ENCODE measurements around the gene EED. TPM values are rescaled to one million over a fixed set of nuclear protein-coding genes. Genes with fewer than 3 reads are reported as not detected.

Gene EED
- total RNA-seq, 2 donors from 2014 or later = 21.9 to 28.3 TPM

- H3K36me3 ChIP-seq = no peaks in the 10 kb centered on the region
- H3K27ac ChIP-seq = no peak overlapping the region
- no peaks in the 10 kb centered on the region for H3K27me3 ChIP-seq
- H3K9me3 ChIP-seq = no peaks in the 10 kb centered on the region
- no peak overlapping the region for H3K4me3 ChIP-seq
- H3K9ac ChIP-seq (ENCODE audit: low read depth in 2 of 2, low read length in 2 of 2) = no peak overlapping the region
- no peak for TF ChIP-seq CTCF (IDR thresholded peaks at IDR 0.05)
- DNase-seq = no peak
- intact Hi-C loops (cut with DNase I) = no loop called here
- H3K4me1 ChIP-seq = no peaks in the 10 kb centered on the region
These were observed 14.3 kb upstream of the EED start for GRCh38 chr11:86230179-86230804.

GRCh38 chr11:86230921-86231434, 13.6 kb upstream of the EED start:
- Histone ChIP-seq H3K27me3 (no peaks in the 10 kb centered on the region), H3K9me3 (no peaks in the 10 kb centered on the region), H3K9ac (ENCODE audit: low read depth in 2 of 2, low read length in 2 of 2) (no peak overlapping the region), H3K27ac (no peak overlapping the region), H3K4me3 (no peak overlapping the region), H3K4me1 (no peaks in the 10 kb centered on the region), H3K36me3 (no peaks in the 10 kb centered on the region)
- TF ChIP-seq CTCF (IDR thresholded peaks at IDR 0.05) = no peak
- intact Hi-C loops (cut with DNase I) = no loop called here
- DNase-seq = no peak

- H3K36me3 ChIP-seq = no peaks in the 10 kb centered on the region
- no peaks in the 10 kb centered on the region for H3K9me3 ChIP-seq
- H3K4me3 ChIP-seq = no peak overlapping the region
- no peak overlapping the region for H3K27ac ChIP-seq
- intact Hi-C loops (cut with DNase I) = no loop called here
- no peak overlapping the region for H3K9ac ChIP-seq (ENCODE audit: low read depth in 2 of 2, low read length in 2 of 2)
- TF ChIP-seq CTCF (IDR thresholded peaks at IDR 0.05) = no peak
- DNase-seq = no peak
- no peaks in the 10 kb centered on the region for H3K4me1 ChIP-seq
- H3K27me3 ChIP-seq = no peaks in the 10 kb centered on the region
These were observed 12.0 kb upstream of the EED start for GRCh38 chr11:86232556-86232955.

- Histone ChIP-seq H3K9me3 (no peaks in the 10 kb centered on the region), H3K27me3 (no peaks in the 10 kb centered on the region), H3K9ac (ENCODE audit: low read depth in 2 of 2, low read length in 2 of 2) (no peak overlapping the region), H3K36me3 (no peaks in the 10 kb centered on the region), H3K27ac (no peak overlapping the region), H3K4me1 (no peaks in the 10 kb centered on the region), H3K4me3 (no peak overlapping the region)
- no peak for DNase-seq
- TF ChIP-seq CTCF (IDR thresholded peaks at IDR 0.05) = no peak
- intact Hi-C loops (cut with DNase I) = no loop called here
These were observed 9.6 kb upstream of the EED start for GRCh38 chr11:86234831-86235461.

- intact Hi-C loops (cut with DNase I) = no loop called here
- no peaks in the 10 kb centered on the region for H3K9me3 ChIP-seq
- TF ChIP-seq CTCF (IDR thresholded peaks at IDR 0.05) = no peak
- no peaks in the 10 kb centered on the region for H3K36me3 ChIP-seq
- H3K4me3 ChIP-seq = no peak overlapping the region
- DNase-seq = no peak
- no peak overlapping the region for H3K27ac ChIP-seq
- no peaks in the 10 kb centered on the region for H3K27me3 ChIP-seq
- H3K9ac ChIP-seq (ENCODE audit: low read depth in 2 of 2, low read length in 2 of 2) = no peak overlapping the region
- H3K4me1 ChIP-seq = no peaks in the 10 kb centered on the region
These were observed 7.2 kb upstream of the EED start for GRCh38 chr11:86237267-86237804.
